ENCODE measurements around the gene PCDHGB1. TPM values are rescaled to one million over a fixed set of nuclear protein-coding genes. Genes with fewer than 3 reads are reported as not detected.
"Not testable (repeated sequence)": the region's sequence is repeated elsewhere in the genome, so short reads cannot be mapped to it uniquely, and the experiment has no call there.

Gene PCDHGB1
- total and polyA plus RNA-seq, 2 donors (not counting 3 experiments of a cell fraction or from before 2014, with no cell fraction given): 0.39 to 0.62 TPM

GRCh38 chr5:141375444-141376155, 25.7 kb downstream of the PCDHGB1 start:
- H3K4me1 ChIP-seq (ENCODE audit: control insufficient read depth, extremely low read depth, insufficient read depth, low read length); BruUV-seq (replicated peaks); H3K79me2 ChIP-seq (ENCODE audit: control insufficient read depth, insufficient read depth, low read length); H3K27ac ChIP-seq (ENCODE audit: insufficient read depth, low read depth, low read length); H3K9ac ChIP-seq (replicated peaks; ENCODE audit: extremely low read depth, insufficient read depth, low read length); H3K4me3 ChIP-seq (replicated peaks in 1 of 3; ENCODE audit: insufficient read depth in 1 of 3, low read depth in 1 of 3, low read length in 3 of 3); POLR2A ChIA-PET; DNase-seq (ENCODE audit: low read depth, low spot score); H3K9me3 ChIP-seq (replicated peaks; ENCODE audit: control insufficient read depth, insufficient read depth, low read length); intact Hi-C loops (cut with micrococcal nuclease); H2AFZ ChIP-seq (ENCODE audit: low read depth, low read length); FAIRE-seq; H3K36me3 ChIP-seq (ENCODE audit: control insufficient read depth in 2 of 2, extremely low read depth in 1 of 2, insufficient read depth in 2 of 2, low read length in 2 of 2); H4K20me1 ChIP-seq (replicated peaks; ENCODE audit: control insufficient read depth, extremely low read depth, insufficient read depth, low read length); H3K9me1 ChIP-seq (replicated peaks; ENCODE audit: control insufficient read depth, extremely low read depth, insufficient read depth, low read length); dilution Hi-C loops (cut with MboI; ENCODE audit: extremely low pct_ligation_motif_present, low sequenced_read_pairs); H3K4me2 ChIP-seq (ENCODE audit: insufficient read depth, low read length): not testable (repeated sequence)
- peaks cover 30 to 67% of the 10 kb centered on the region in 2 experiments for H3K27me3 ChIP-seq (ENCODE audit: control insufficient read depth in 2 of 2, insufficient read depth in 2 of 2, low read length in 2 of 2)
- peak; percentile 9 for TF ChIP-seq EZH2 (IDR thresholded peaks at IDR 0.05; ENCODE audit: borderline replicate concordance, low read depth, low read length, severe bottlenecking)
- CTCF ChIA-PET: interaction anchor here (1.4 to 3.2 kb wide), 3 partner anchors 7 to 188 kb away, joined by 4 to 41 read pairs (median 10); partner anchors contain the start of gene PCDHGA7

GRCh38 chr5:141382469-141383294, 32.8 kb downstream of the PCDHGB1 start, which contains the start of gene PCDHGA7:
Gene PCDHGA7, plus strand, starts transcription at chr5:141382742. Its CDS starts 158 bp downstream, at chr5:141382900.
- no peaks in the 10 kb centered on the region for H3K9me3 ChIP-seq (replicated peaks; ENCODE audit: control insufficient read depth, insufficient read depth, low read length)
- peaks cover 29 to 61% of the 10 kb centered on the region in 2 experiments for H3K27me3 ChIP-seq (ENCODE audit: control insufficient read depth in 2 of 2, insufficient read depth in 2 of 2, low read length in 2 of 2)
- peak; percentile 34 for DNase-seq (ENCODE audit: low read depth, low spot score)
- no peaks in the 10 kb centered on the region for H3K9me1 ChIP-seq (replicated peaks; ENCODE audit: control insufficient read depth, extremely low read depth, insufficient read depth, low read length)
- ChIA-PET CTCF (interaction anchor here (0.8 to 3.6 kb wide), 12 partner anchors 9 to 185 kb away, joined by 3 to 21 read pairs (median 6); partner anchors contain the start of genes PCDHGA1, PCDHGA11, PCDHGA12 and PCDHGA2), POLR2A (no interaction called here)
- H3K27ac ChIP-seq (ENCODE audit: insufficient read depth, low read depth, low read length): no peak within 1 kb of the TSS
- H4K20me1 ChIP-seq (replicated peaks; ENCODE audit: control insufficient read depth, extremely low read depth, insufficient read depth, low read length): no peaks in the 10 kb centered on the region
- no peaks in the 10 kb centered on the region for H3K36me3 ChIP-seq (ENCODE audit: control insufficient read depth in 2 of 2, extremely low read depth in 1 of 2, insufficient read depth in 2 of 2, low read length in 2 of 2)
- H3K4me2 ChIP-seq (ENCODE audit: insufficient read depth, low read length): peak within 1 kb of the TSS; percentile 22
- H3K79me2 ChIP-seq (ENCODE audit: control insufficient read depth, insufficient read depth, low read length): no peaks in the 10 kb centered on the region
- TF ChIP-seq POLR2A (IDR thresholded peaks at IDR 0.05; ENCODE audit: low read depth, low read length): no peak
- peak; percentile 26 to 35 for TF ChIP-seq CTCF (IDR thresholded peaks at IDR 0.05; ENCODE audit: extremely low read depth in 1 of 2, insufficient read depth in 1 of 2, low read depth in 1 of 2, low read length in 2 of 2)
- TF ChIP-seq JUN (IDR thresholded peaks at IDR 0.05; ENCODE audit: borderline replicate concordance, insufficient read depth, insufficient read length, low read depth): no peak
- peak; percentile 44 for TF ChIP-seq EZH2 (IDR thresholded peaks at IDR 0.05; ENCODE audit: borderline replicate concordance, low read depth, low read length, severe bottlenecking)
- intact Hi-C loops (cut with micrococcal nuclease) (no loop called here), dilution Hi-C loops (cut with MboI; ENCODE audit: extremely low pct_ligation_motif_present, low sequenced_read_pairs) (no loop called here)
- H3K4me1 ChIP-seq (ENCODE audit: control insufficient read depth, extremely low read depth, insufficient read depth, low read length): no peaks in the 10 kb centered on the region
- H3K9ac ChIP-seq (replicated peaks; ENCODE audit: extremely low read depth, insufficient read depth, low read length): no peak within 1 kb of the TSS
- peak; percentile 76 for FAIRE-seq
- H3K4me3 ChIP-seq (replicated peaks in 1 of 3; ENCODE audit: insufficient read depth in 1 of 3, low read depth in 1 of 3, low read length in 3 of 3): peak within 1 kb of the TSS in 2 of 3 experiments; percentile 11 to 39
- peak within 1 kb of the TSS; percentile 56 for H2AFZ ChIP-seq (ENCODE audit: low read depth, low read length)
- no TSS peak for BruUV-seq (replicated peaks)

Measured in endothelial cell of umbilical vein (primary cell).